Gastroesophageal sphincter (tissue), 3 donors: ENCODE data around the gene CTNNA3.

Experiments
- POLR2AphosphoS5 ChIP-seq: sonication (generic); formaldehyde crosslinking; IDR thresholded peaks from one replicate; pipeline ENCODE4 v1.6.1; 2017; ENCODE audit warnings: antibody characterized with exemption
- TF ChIP-seq, protein P1 (sequence below), 4 experiments: fragments of 200-600 bp in 2 of 4; fragments of 450-650 bp in 2 of 4; sonication (generic) in 1 of 4; IDR thresholded peaks; one replicate each; pipeline ENCODE4 v1.5.1; 2017 to 2019; ENCODE audit warnings: antibody characterized with exemption in 4 of 4, mild to moderate bottlenecking in 2 of 4, moderate library complexity in 2 of 4

- TF ChIP-seq, protein P1, sequence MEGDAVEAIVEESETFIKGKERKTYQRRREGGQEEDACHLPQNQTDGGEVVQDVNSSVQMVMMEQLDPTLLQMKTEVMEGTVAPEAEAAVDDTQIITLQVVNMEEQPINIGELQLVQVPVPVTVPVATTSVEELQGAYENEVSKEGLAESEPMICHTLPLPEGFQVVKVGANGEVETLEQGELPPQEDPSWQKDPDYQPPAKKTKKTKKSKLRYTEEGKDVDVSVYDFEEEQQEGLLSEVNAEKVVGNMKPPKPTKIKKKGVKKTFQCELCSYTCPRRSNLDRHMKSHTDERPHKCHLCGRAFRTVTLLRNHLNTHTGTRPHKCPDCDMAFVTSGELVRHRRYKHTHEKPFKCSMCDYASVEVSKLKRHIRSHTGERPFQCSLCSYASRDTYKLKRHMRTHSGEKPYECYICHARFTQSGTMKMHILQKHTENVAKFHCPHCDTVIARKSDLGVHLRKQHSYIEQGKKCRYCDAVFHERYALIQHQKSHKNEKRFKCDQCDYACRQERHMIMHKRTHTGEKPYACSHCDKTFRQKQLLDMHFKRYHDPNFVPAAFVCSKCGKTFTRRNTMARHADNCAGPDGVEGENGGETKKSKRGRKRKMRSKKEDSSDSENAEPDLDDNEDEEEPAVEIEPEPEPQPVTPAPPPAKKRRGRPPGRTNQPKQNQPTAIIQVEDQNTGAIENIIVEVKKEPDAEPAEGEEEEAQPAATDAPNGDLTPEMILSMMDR (IDR thresholded peaks at IDR 0.05), result no peak
- no peak for TF ChIP-seq POLR2AphosphoS5
Observed at GRCh38 chr10:66886848-66887247, 809.1 kb downstream of the CTNNA3 start.
